NCI-H1092 treated with DMSO at 0.1 percent for 48 hours (cell line): ENCODE data around the gene GPR162.
A peak's percentile ranks its signal among the peaks of the same experiment; 100 is the strongest.
"Not testable (repeated sequence)": the region's sequence is repeated elsewhere in the genome, so short reads cannot be mapped to it uniquely, and the experiment has no call there.

ENCODE experiments used
- DNase-seq: peaks from one replicate; lab custom pipeline; 2025; lab: John Stamatoyannopoulos, UW

Gene GPR162

GRCh38 chr12:6858799-6859198 is 37.2 kb downstream of the GPR162 start:
- no peak for DNase-seq

GRCh38 chr12:6860116-6860515 is 38.5 kb downstream of the GPR162 start:
- DNase-seq, result no peak

- DNase-seq, result no peak
Measured at GRCh38 chr12:6860942-6861341, 39.3 kb downstream of the GPR162 start.

GRCh38 chr12:6861391-6861790 is 39.8 kb downstream of the GPR162 start:
- DNase-seq, result no peak

GRCh38 chr12:6863033-6863432 is 41.4 kb downstream of the GPR162 start:
- DNase-seq, result no peak

- DNase-seq, result no peak
Measured at GRCh38 chr12:6863586-6864321, 42.1 kb downstream of the GPR162 start.

- not testable (repeated sequence) for DNase-seq
Measured at GRCh38 chr12:6865307-6865706, 43.7 kb downstream of the GPR162 start.

- DNase-seq, result no peak
Measured at GRCh38 chr12:6866163-6866919, 44.7 kb downstream of the GPR162 start.

GRCh38 chr12:6866920-6867412 is 45.3 kb downstream of the GPR162 start:
- peak; percentile 65 for DNase-seq

- peak; percentile 77 for DNase-seq
Measured at GRCh38 chr12:6867413-6868210, 46.0 kb downstream of the GPR162 start, which contains the start of gene TPI1. Gene TPI1 (plus strand): TSS chr12:6867531. CDS start chr12:6867567, 36 bp downstream.

GRCh38 chr12:6868211-6869048 is 46.8 kb downstream of the GPR162 start:
- no peak for DNase-seq

GRCh38 chr12:6869049-6870021 is 47.7 kb downstream of the GPR162 start:
- peak; percentile 64 for DNase-seq

GRCh38 chr12:6870304-6870703 is 48.7 kb downstream of the GPR162 start:
- DNase-seq, result not testable (repeated sequence)

GRCh38 chr12:6871052-6871957 is 49.7 kb downstream of the GPR162 start:
- no peak for DNase-seq

- peak; percentile 54 for DNase-seq
Measured at GRCh38 chr12:6872073-6873048, 50.7 kb downstream of the GPR162 start.

- peak; percentile 82 for DNase-seq
Measured at GRCh38 chr12:6873094-6874014, 51.7 kb downstream of the GPR162 start, which contains the start of gene SPSB2. Gene SPSB2 (minus strand): TSS chr12:6873303. CDS start chr12:6872901, 402 bp downstream.

- not testable (repeated sequence) for DNase-seq
Measured at GRCh38 chr12:6874015-6874368, 52.4 kb downstream of the GPR162 start.
